Activated CD4-positive, alpha-beta T cell treated with anti-CD3 and anti-CD28 coated beads for 36 hours (primary cell): ENCODE results near the gene CDH12. TPM values are rescaled to one million over a fixed set of nuclear protein-coding genes. Genes with fewer than 3 reads are reported as not detected.
"Not testable (repeated sequence)": the region's sequence is repeated elsewhere in the genome, so short reads cannot be mapped to it uniquely, and the experiment has no call there.

Experiments
- ATAC-seq: fragments of 200-7000 bp; cut with Tn5 transposase; one replicate; pipeline ENCODE4 v1.10.0; 2021; ENCODE audit warnings: mild to moderate bottlenecking, moderate library complexity
- CTCF ChIA-PET: fragments of 350-600 bp; sonication (Branson Sonifier 250); formaldehyde crosslinking; loops from one replicate; lab custom pipeline; 2021; ENCODE audit warnings: antibody characterized with exemption; lab: Charles Lee
- POLR2A ChIA-PET: fragments of 350-600 bp; sonication (Branson Sonifier 250); formaldehyde crosslinking; loops from one replicate; lab custom pipeline; 2021; ENCODE audit warnings: antibody characterized with exemption, inconsistent platforms; lab: Charles Lee
- DNase-seq: peaks from one replicate; pipeline ENCODE4 v3.0.0-alpha.2; 2020
- H3K27ac Mint-ChIP-seq: one replicate; pipeline ENCODE4 v1.8.0; 2021; ENCODE audit warnings: mixed read lengths
- H3K27me3 Mint-ChIP-seq: one replicate; pipeline ENCODE4 v1.8.0; 2021; ENCODE audit warnings: mixed read lengths
- H3K36me3 Mint-ChIP-seq: one replicate; pipeline ENCODE4 v1.8.0; 2021; ENCODE audit warnings: low read depth, mixed read lengths
- H3K4me1 Mint-ChIP-seq: one replicate; pipeline ENCODE4 v1.8.0; 2021; ENCODE audit warnings: mixed read lengths
- H3K4me3 Mint-ChIP-seq: one replicate; pipeline ENCODE4 v1.8.0; 2021; ENCODE audit warnings: mild to moderate bottlenecking, moderate library complexity, mixed read lengths
- H3K9me3 Mint-ChIP-seq: one replicate; pipeline ENCODE4 v1.8.0; 2021; ENCODE audit warnings: low read depth, mixed read lengths
- intact Hi-C, 2 experiments: fragments of 100-400 bp; cut with DNase I in 1 of 2; cut with micrococcal nuclease in 1 of 2; formaldehyde crosslinking; loops; one replicate each; pipeline versions ENCODE4 v1.14.2 to v1.15.1; 2022 to 2024; cut with DNase I, micrococcal nuclease
- total RNA-seq, 2 experiments: library from RNA; stranded (reverse); gene quantifications; one replicate each; pipeline ENCODE4 v1.2.3, GENCODE V29; 2021

The CDH12 gene
- total RNA-seq, 2 experiments from 2014 or later = not detected

DNA sequence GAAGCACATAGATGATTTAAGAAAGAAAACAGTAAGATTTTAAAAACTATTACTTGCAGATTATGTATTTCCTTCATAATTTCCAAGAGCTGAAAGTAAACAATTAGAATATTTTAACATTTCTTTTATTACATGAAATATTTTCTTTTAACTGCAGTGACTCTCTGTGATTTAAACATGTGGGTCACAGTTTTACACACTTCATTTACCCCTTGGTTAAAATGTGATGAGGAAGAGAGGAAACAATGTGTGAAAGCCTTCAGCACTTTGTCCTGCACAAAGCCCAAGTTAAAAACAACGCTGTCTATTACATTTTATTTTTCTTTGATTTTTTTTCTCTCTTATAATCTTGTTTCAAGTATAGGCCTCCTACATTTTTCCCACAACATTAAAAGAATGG lies 801.3 kb downstream of the CDH12 start:
- intact Hi-C loops = no loop called here
- H3K9me3 Mint-ChIP-seq = peaks cover 13% of the 10 kb centered on the region
- H3K4me1 Mint-ChIP-seq = no peaks in the 10 kb centered on the region
- no peak overlapping the region for H3K4me3 Mint-ChIP-seq
- ATAC-seq = no peak
- no peak for DNase-seq
- ChIA-PET CTCF (no interaction called here), POLR2A (no interaction called here)
- H3K27me3 Mint-ChIP-seq = no peaks in the 10 kb centered on the region
- H3K27ac Mint-ChIP-seq = no peak overlapping the region
- no peaks in the 10 kb centered on the region for H3K36me3 Mint-ChIP-seq

DNA sequence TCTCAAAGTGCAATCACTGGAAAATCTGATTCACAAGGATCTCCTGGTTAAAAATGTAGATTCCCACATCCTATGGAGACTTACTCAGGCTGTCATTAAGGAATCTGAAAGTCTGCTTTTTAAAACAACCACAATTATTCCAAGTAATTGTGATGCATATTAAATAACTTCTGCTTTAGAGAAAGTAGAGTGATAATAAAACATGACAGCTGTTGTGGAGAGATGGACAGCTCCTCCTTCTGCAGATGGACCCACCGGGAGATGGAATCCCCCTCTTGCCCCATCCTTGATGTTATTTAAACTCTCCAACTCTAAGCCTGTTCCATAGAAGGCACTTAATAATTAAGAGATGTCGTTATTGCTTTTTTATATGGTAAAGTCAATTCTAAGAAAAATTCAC lies 802.2 kb downstream of the CDH12 start:
- ChIA-PET POLR2A (no interaction called here), CTCF (no interaction called here)
- DNase-seq (no peak), ATAC-seq (no peak)
- no peak overlapping the region for H3K4me3 Mint-ChIP-seq
- peaks cover 9% of the 10 kb centered on the region for H3K9me3 Mint-ChIP-seq
- no peak overlapping the region for H3K27ac Mint-ChIP-seq
- no peaks in the 10 kb centered on the region for H3K36me3 Mint-ChIP-seq
- H3K4me1 Mint-ChIP-seq = no peaks in the 10 kb centered on the region
- H3K27me3 Mint-ChIP-seq = no peaks in the 10 kb centered on the region
- intact Hi-C loops = no loop called here

DNA sequence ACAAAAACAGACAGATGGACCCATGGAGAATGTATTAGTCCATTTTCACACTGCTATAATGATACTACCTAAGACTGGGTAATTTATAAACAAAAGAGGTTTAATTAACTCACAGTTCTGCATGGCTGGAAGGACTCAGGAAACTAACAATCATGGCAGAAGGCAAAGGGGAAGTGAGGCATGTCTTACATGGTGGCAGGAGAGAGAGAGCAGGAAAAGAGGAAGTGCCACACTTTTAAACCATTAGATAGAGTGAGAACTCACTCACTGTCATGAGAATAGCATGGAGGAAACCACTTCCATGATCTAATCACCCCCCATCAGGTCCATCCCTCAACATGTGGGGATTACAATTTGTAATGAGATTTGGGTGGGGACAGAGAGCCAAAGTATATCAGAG lies 808.9 kb downstream of the CDH12 start:
- Mint-ChIP-seq H3K27me3 (no peaks in the 10 kb centered on the region), H3K4me1 (no peaks in the 10 kb centered on the region), H3K36me3 (no peaks in the 10 kb centered on the region), H3K4me3 (no peak overlapping the region), H3K9me3 (peaks cover 13% of the 10 kb centered on the region), H3K27ac (no peak overlapping the region)
- ChIA-PET CTCF (interaction anchor here (0.6 kb wide), 1 partner anchor 102 kb away, joined by 3 read pairs; no protein-coding TSS in a partner anchor), POLR2A (no interaction called here)
- no peak for ATAC-seq
- intact Hi-C loops = no loop called here
- no peak for DNase-seq

DNA sequence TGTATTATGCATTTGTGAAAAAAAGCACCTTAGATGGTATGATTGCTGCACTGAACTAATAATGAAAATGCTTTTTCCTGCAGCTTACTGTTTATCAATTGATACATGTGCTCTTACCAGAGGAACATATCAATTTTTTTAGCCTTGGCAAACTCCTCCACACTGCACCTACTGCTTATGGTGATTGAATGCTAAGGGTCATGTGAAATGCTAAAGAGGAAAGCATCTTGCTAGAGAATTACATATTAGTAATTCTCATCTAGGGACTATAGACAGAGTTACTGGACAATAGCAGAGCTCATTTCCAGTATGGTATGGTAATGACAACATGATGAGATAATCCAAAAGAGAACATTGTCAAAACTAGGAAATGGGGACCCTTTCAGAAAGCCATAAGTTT lies 817.1 kb downstream of the CDH12 start:
- no peak for ATAC-seq
- Mint-ChIP-seq H3K27ac (no peak overlapping the region), H3K36me3 (no peaks in the 10 kb centered on the region), H3K4me3 (no peak overlapping the region), H3K4me1 (no peaks in the 10 kb centered on the region), H3K27me3 (no peaks in the 10 kb centered on the region), H3K9me3 (peaks cover 10% of the 10 kb centered on the region)
- intact Hi-C loops = no loop called here
- DNase-seq = no peak
- ChIA-PET POLR2A (no interaction called here), CTCF (no interaction called here)

DNA sequence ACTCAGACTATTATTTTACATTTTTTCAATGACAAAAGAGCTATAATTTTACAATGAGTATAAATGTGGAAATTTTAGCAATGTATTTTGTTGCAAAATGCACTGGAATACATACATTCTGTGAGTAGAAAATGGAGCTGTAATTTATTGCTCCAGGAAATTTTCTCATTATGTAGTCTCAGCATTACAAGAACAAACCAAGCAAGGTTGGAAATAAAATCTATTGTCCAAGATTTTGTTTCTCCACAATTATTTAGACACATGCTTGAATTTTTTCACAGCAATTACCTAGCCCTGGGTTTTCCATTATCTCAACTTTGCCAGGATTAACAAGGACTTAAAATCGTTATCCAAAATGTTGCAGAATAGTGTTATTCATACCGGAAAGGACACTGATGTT lies 820.1 kb downstream of the CDH12 start:
- DNase-seq (no peak), ATAC-seq (no peak)
- Mint-ChIP-seq H3K27ac (no peak overlapping the region), H3K27me3 (no peaks in the 10 kb centered on the region), H3K4me3 (no peak overlapping the region), H3K4me1 (no peaks in the 10 kb centered on the region), H3K36me3 (no peaks in the 10 kb centered on the region), H3K9me3 (peaks cover 5% of the 10 kb centered on the region)
- ChIA-PET CTCF (interaction anchor here (0.6 kb wide), 1 partner anchor 22 kb away, joined by 3 read pairs; no protein-coding TSS in a partner anchor), POLR2A (no interaction called here)
- intact Hi-C loops = no loop called here

DNA sequence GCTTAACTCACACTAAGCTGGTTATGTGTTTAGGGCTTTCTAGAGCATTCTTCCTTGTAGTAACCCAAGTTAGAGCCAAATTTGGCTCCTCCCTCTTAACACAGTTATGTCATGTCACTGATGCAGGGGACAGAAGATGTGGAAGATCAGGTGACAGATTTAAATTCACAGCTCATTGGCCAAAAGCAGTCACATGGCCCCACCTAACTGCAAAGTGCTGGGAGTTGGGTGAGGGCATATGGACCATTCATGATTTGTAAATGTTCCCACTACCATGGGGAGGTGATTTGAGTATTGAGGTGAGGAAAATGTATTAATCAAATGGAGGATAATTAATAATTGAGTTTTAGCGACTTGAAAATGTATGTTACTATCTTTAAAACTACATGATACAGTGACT lies 829.4 kb downstream of the CDH12 start:
- Mint-ChIP-seq H3K9me3 (peaks cover 10% of the 10 kb centered on the region), H3K4me3 (no peak overlapping the region), H3K27me3 (no peaks in the 10 kb centered on the region), H3K4me1 (no peaks in the 10 kb centered on the region), H3K27ac (no peak overlapping the region), H3K36me3 (no peaks in the 10 kb centered on the region)
- POLR2A ChIA-PET = no interaction called here
- DNase-seq (no peak), ATAC-seq (no peak)
- intact Hi-C loops = no loop called here
- CTCF ChIA-PET = no interaction called here

DNA sequence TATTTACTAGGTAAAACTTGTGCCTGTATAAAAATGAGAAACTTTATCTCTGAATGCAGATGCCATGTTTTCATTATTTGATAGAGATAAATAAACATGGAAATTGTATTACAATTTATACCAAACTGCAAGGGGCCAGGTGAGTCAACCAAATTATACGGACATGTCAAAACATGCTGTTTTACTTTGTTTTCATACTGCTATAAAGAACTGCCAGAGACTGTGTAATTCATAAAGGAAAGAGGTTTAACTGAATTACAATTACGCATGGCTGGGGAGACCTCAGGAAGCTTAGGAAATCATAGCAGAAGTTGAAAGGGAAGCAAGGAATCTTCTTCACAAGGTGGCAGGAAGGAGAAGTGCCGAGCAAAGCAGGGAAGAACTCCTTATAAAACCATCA lies 840.3 kb downstream of the CDH12 start:
- H3K27ac Mint-ChIP-seq, H3K27me3 Mint-ChIP-seq, ATAC-seq, DNase-seq, CTCF ChIA-PET, H3K36me3 Mint-ChIP-seq, intact Hi-C loops, H3K4me1 Mint-ChIP-seq, H3K4me3 Mint-ChIP-seq, H3K9me3 Mint-ChIP-seq, POLR2A ChIA-PET: not testable (repeated sequence)

DNA sequence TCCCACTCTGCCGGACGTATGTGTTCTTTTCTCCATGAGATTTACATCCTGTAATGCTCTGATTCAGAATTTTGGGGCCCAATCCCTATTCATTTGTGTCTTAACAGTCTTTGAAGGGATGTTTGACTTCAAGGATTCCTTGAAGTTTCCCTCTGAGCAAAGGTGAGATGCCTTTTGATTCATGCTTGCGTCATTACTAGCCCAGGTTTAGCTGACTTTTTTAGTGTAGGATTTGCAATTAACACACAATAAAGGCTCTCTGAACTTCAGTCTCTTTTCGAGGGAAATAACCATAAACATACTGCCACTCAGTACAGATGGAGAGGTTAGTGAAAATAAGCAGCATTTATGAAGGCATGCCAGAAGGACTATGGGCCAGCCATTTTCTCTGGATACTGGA lies 842.3 kb downstream of the CDH12 start:
- CTCF ChIA-PET, intact Hi-C loops: not testable (repeated sequence)

DNA sequence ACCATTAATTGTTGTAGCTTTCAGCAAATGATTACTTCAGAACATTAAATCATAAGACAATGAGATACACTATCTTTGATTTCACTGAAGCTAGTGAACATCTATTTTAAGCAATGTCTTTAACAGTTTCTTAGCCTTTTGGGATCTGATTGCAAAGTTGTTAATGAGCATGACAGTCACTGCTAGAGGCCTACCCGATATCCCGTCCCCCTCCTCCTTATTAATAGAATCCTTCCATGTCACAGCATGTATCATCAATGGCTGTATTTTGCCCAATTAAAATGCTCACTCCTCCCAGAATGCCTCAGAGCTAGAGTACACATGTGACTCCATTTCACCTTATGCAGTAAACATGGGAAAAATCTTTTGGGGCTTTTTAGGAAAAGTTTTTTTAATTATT lies 852.0 kb downstream of the CDH12 start:
- H3K27ac Mint-ChIP-seq, POLR2A ChIA-PET, H3K9me3 Mint-ChIP-seq, ATAC-seq, H3K4me1 Mint-ChIP-seq, CTCF ChIA-PET, intact Hi-C loops, H3K27me3 Mint-ChIP-seq, H3K4me3 Mint-ChIP-seq, DNase-seq, H3K36me3 Mint-ChIP-seq: not testable (repeated sequence)

More for the DNA sequence above, 842.3 kb downstream of the CDH12 start:
- DNase-seq, POLR2A ChIA-PET, H3K27ac Mint-ChIP-seq, H3K9me3 Mint-ChIP-seq, ATAC-seq, H3K4me3 Mint-ChIP-seq, H3K36me3 Mint-ChIP-seq, H3K4me1 Mint-ChIP-seq, H3K27me3 Mint-ChIP-seq: not testable (repeated sequence)

DNA sequence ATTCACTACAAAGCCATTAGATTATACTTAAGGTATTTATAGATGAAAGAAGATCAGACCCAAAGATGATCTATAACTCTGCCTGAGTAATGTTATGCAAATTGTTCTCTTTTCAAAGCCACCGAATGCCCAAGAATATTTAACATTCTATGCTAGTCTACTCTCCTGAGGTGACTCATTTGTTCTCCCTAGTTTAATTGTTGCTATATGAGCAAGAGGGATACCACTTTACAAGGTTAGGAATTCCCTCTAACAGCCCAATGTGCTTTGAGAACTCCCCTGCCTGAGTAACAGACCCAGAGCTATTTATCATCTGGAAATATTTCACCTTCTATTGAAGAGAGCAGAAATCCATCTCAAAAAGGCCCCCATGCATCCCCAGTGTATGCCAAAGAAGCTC lies 867.3 kb downstream of the CDH12 start:
- H3K27me3 Mint-ChIP-seq, POLR2A ChIA-PET, H3K36me3 Mint-ChIP-seq, H3K4me1 Mint-ChIP-seq, CTCF ChIA-PET, H3K9me3 Mint-ChIP-seq, ATAC-seq, H3K27ac Mint-ChIP-seq, H3K4me3 Mint-ChIP-seq, DNase-seq, intact Hi-C loops: not testable (repeated sequence)

DNA sequence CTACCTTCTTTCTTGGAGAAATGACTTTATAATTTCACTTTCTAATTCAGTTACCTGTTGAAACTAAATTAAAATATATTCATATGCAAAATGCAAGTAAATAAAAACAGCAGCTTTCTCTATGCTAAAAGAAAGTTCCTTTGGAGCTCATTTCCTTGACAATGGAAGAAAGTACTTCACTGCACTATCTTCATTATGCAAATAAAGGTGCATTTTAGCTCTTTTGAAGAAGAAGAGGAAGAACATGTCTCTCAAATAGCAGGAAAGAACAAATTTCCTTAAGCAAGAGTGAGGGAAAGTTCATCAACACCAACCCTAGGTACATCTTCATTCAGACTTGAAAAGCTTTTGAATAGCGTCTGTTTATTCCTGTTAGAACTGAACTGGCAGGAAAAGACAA lies 901.6 kb downstream of the CDH12 start:
- H3K27ac Mint-ChIP-seq, H3K27me3 Mint-ChIP-seq, CTCF ChIA-PET: not testable (repeated sequence)

DNA sequence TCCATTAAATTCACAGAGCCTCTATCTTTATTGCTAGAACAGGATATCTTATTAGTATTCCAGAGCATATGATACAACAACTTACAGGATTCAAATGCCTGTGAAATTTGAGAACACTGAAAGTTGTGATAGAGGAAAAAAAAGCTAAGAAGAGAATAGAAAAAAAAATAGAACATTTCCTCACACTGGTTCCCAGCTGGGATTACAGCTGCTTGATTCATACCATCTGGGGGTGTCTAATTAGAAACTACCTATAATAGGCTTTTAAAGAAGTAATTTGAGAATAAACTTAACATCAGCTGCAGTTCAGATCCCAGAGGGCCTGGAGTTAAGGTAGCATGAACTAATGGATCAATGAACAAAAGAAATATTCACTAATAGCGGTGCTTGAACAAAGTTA lies 922.0 kb downstream of the CDH12 start:
- Mint-ChIP-seq H3K4me3 (no peak overlapping the region), H3K36me3 (no peaks in the 10 kb centered on the region), H3K27me3 (no peaks in the 10 kb centered on the region), H3K4me1 (no peaks in the 10 kb centered on the region), H3K27ac (no peak overlapping the region), H3K9me3 (peaks cover 13% of the 10 kb centered on the region)
- ATAC-seq (no peak), DNase-seq (no peak)
- POLR2A ChIA-PET = no interaction called here
- intact Hi-C loops = no loop called here
- CTCF ChIA-PET = no interaction called here

More for the DNA sequence above, 901.6 kb downstream of the CDH12 start:
- H3K4me1 Mint-ChIP-seq, H3K9me3 Mint-ChIP-seq, DNase-seq, intact Hi-C loops, H3K4me3 Mint-ChIP-seq, POLR2A ChIA-PET, ATAC-seq, H3K36me3 Mint-ChIP-seq: not testable (repeated sequence)
